IMR-90 (cell line): ENCODE measurements around the gene SMAD4. TPM values are rescaled to one million over a fixed set of nuclear protein-coding genes. Genes with fewer than 3 reads are reported as not detected.

Source experiments
- ATAC-seq: fragments of 200-7000 bp; cut with Tn5 transposase; 2 replicates; pipeline ENCODE4 v1.9.1; 2020; ENCODE audit warnings: low read depth, mild to moderate bottlenecking, moderate library complexity
- BruUV-seq: library from RNA; stranded (reverse); fragments of 400-500 nt; replicated peaks from 2 replicates; lab custom pipeline; 2021; lab: Mats Ljungman, UMichigan
- CTCF ChIA-PET: fragments of 300-600 bp; formaldehyde crosslinking; extraction: SDS; loops from one replicate; lab custom pipeline; 2021; ENCODE audit warnings: antibody characterized with exemption; lab: Yijun Ruan, JAX
- POLR2A ChIA-PET: fragments of 300-600 bp; sonication (Branson Sonifier 250); formaldehyde crosslinking; loops from one replicate; lab custom pipeline; 2022; ENCODE audit warnings: antibody characterized with exemption; ENCODE audit not compliant: unreplicated experiment; lab: Charles Lee
- DNase-seq: peaks from one replicate; pipeline ENCODE4 v3.0.0; 2013
- H2AFZ ChIP-seq: replicated peaks from 2 replicates; pipeline ENCODE3; 2013; ENCODE audit warnings: low read length, mild to moderate bottlenecking; ENCODE audit not compliant: poor library complexity
- H2AK5ac ChIP-seq: 2 replicates; pipeline ENCODE4 v1.6.1; 2013; ENCODE audit warnings: low read depth, low read length, inconsistent platforms
- H2AK9ac ChIP-seq: replicated peaks from 2 replicates; pipeline ENCODE3; 2013; ENCODE audit warnings: mild to moderate bottlenecking, low read depth, low read length, moderate library complexity; ENCODE audit not compliant: poor library complexity
- H2BK120ac ChIP-seq: 2 replicates; pipeline ENCODE4 v1.6.1; 2013; ENCODE audit warnings: low read depth, low read length, inconsistent platforms
- H2BK15ac ChIP-seq: 3 replicates; pipeline ENCODE4 v1.6.1; 2013; ENCODE audit warnings: low read depth, low read length, inconsistent platforms
- H2BK20ac ChIP-seq: 2 replicates; pipeline ENCODE4 v1.6.1; 2013; ENCODE audit warnings: low read depth, mild to moderate bottlenecking, inconsistent platforms, low read length, moderate library complexity
- H2BK5ac ChIP-seq: 2 replicates; pipeline ENCODE4 v1.6.1; 2013; ENCODE audit warnings: mild to moderate bottlenecking, low read depth, low read length, inconsistent platforms; ENCODE audit not compliant: poor library complexity, severe bottlenecking
- H3K14ac ChIP-seq: replicated peaks from 2 replicates; pipeline ENCODE4 v1.6.1; 2013; ENCODE audit warnings: low read depth, low read length, inconsistent platforms
- H3K18ac ChIP-seq: 2 replicates; pipeline ENCODE4 v1.6.1; 2013; ENCODE audit warnings: low read depth, low read length, control low read depth
- H3K23ac ChIP-seq: 2 replicates; pipeline ENCODE4 v1.6.1; 2013; ENCODE audit warnings: low read depth, low read length, inconsistent platforms
- H3K27ac ChIP-seq: 2 replicates; pipeline ENCODE4 v1.5.1; 2013; ENCODE audit warnings: mild to moderate bottlenecking, control low read depth, low read length; ENCODE audit not compliant: insufficient read depth
- H3K27me3 ChIP-seq: 2 replicates; pipeline ENCODE4 v1.6.1; 2013; ENCODE audit warnings: low read length; ENCODE audit not compliant: control insufficient read depth, insufficient read depth
- H3K36me3 ChIP-seq: 2 replicates; pipeline ENCODE4 v1.6.1; 2013; ENCODE audit warnings: low read length, mixed read lengths; ENCODE audit not compliant: control insufficient read depth, insufficient read depth
- H3K4ac ChIP-seq: 2 replicates; pipeline ENCODE4 v1.6.1; 2013; ENCODE audit warnings: low read depth, low read length, inconsistent platforms
- H3K4me1 ChIP-seq: 2 replicates; pipeline ENCODE4 v1.6.1; 2013; ENCODE audit warnings: low read length, mixed read lengths; ENCODE audit not compliant: control insufficient read depth, insufficient read depth
- H3K4me2 ChIP-seq: 2 replicates; pipeline ENCODE4 v1.6.1; 2013; ENCODE audit warnings: low read depth, mild to moderate bottlenecking, control low read depth, low read length, moderate library complexity
- H3K4me3 ChIP-seq: 2 replicates; pipeline ENCODE4 v1.5.1; 2013; ENCODE audit warnings: low read depth, mild to moderate bottlenecking, control low read depth, low read length, moderate library complexity; ENCODE audit not compliant: insufficient read depth
- H3K56ac ChIP-seq: 2 replicates; pipeline ENCODE4 v1.6.1; 2013; ENCODE audit warnings: low read length, inconsistent platforms; ENCODE audit not compliant: insufficient read depth; ENCODE audit errors: extremely low read depth
- H3K79me1 ChIP-seq, 2 experiments: 2 replicates each; pipeline ENCODE4 v1.6.1; 2013; ENCODE audit warnings: low read length in 2 of 2, inconsistent platforms in 1 of 2, low read depth in 1 of 2
- H3K9ac ChIP-seq: 2 replicates; pipeline ENCODE4 v1.6.1; 2013; ENCODE audit warnings: low read depth, low read length, control low read depth
- H3K9me1 ChIP-seq: 2 replicates; pipeline ENCODE4 v1.6.1; 2013; ENCODE audit warnings: low read length, inconsistent platforms; ENCODE audit not compliant: insufficient read depth
- H3K9me3 ChIP-seq: 2 replicates; pipeline ENCODE4 v1.6.1; 2013; ENCODE audit warnings: low read length; ENCODE audit not compliant: control insufficient read depth, insufficient read depth
- H4K20me1 ChIP-seq: 2 replicates; pipeline ENCODE4 v1.6.1; 2013; ENCODE audit warnings: low read length, inconsistent platforms; ENCODE audit not compliant: insufficient read depth
- H4K5ac ChIP-seq: 2 replicates; pipeline ENCODE4 v1.6.1; 2013; ENCODE audit warnings: mild to moderate bottlenecking, low read depth, low read length, control low read depth
- H4K8ac ChIP-seq, 2 experiments: 2 replicates each; pipeline ENCODE4 v1.6.1; 2013; ENCODE audit warnings: low read depth in 2 of 2, low read length in 2 of 2, control low read depth in 1 of 2, inconsistent platforms in 1 of 2
- H4K91ac ChIP-seq: 2 replicates; pipeline ENCODE4 v1.6.1; 2013; ENCODE audit warnings: low read depth, low read length, inconsistent platforms; ENCODE audit not compliant: insufficient read depth
- BHLHE40 ChIP-seq: fragments of 150-350 bp; IDR thresholded peaks from 2 replicates; pipeline ENCODE4 v1.6.1; 2016; ENCODE audit warnings: mild to moderate bottlenecking, low read depth, low read length
- CEBPB ChIP-seq: IDR thresholded peaks from 2 replicates; pipeline ENCODE4 v1.6.1; 2012; ENCODE audit warnings: low read depth, low read length, improper control_type of control experiment
- FOS ChIP-seq: fragments of 150-350 bp; IDR thresholded peaks from 2 replicates; pipeline ENCODE4 v1.6.1; 2016; ENCODE audit warnings: low read depth, low read length
- MAFK ChIP-seq: IDR thresholded peaks from 2 replicates; pipeline ENCODE4 v1.6.1; 2012; ENCODE audit warnings: low read depth, low read length, improper control_type of control experiment
- MAZ ChIP-seq: IDR thresholded peaks from 2 replicates; pipeline ENCODE4 v1.6.1; 2012; ENCODE audit warnings: low read depth, mild to moderate bottlenecking, low read length, improper control_type of control experiment, moderate library complexity, borderline replicate concordance
- MXI1 ChIP-seq: IDR thresholded peaks from 2 replicates; pipeline ENCODE4 v1.6.1; 2012; ENCODE audit warnings: low read depth, mild to moderate bottlenecking, low read length, moderate library complexity, borderline replicate concordance
- NFE2L2 ChIP-seq: fragments of 150-350 bp; IDR thresholded peaks from 2 replicates; pipeline ENCODE4 v1.6.1; 2016; ENCODE audit warnings: low read depth, mild to moderate bottlenecking, low read length
- RAD21 ChIP-seq: IDR thresholded peaks from 2 replicates; pipeline ENCODE4 v1.6.1; 2012; ENCODE audit warnings: low read length, improper control_type of control experiment
- SMC3 ChIP-seq: fragments of 150-350 bp; IDR thresholded peaks from 2 replicates; pipeline ENCODE4 v1.6.1; 2016; ENCODE audit warnings: low read depth, mild to moderate bottlenecking, antibody characterized with exemption, low read length, moderate library complexity
- WGBS, 2 experiments: methylation state at CpG; one replicate each; pipeline versions ENCODE4 v1.1.5 to v1.1.7; 2013; ENCODE audit warnings: missing lambda C conversion rate in 2 of 2; ENCODE audit not compliant: insufficient read length in 1 of 2; ENCODE audit errors: extremely low coverage in 2 of 2; 5-methylcytosine and 5-hydroxymethylcytosine counted together
- dilution Hi-C: fragments of 300-500 bp; cut with HindIII; formaldehyde crosslinking; loops from one replicate; pipeline ENCODE4 v1.14.3; 2018; ENCODE audit warnings: low sequenced_read_pairs; ENCODE audit not compliant: unreplicated experiment
- in situ Hi-C: fragments of 300-500 bp; cut with MboI; formaldehyde crosslinking; loops from 3 replicates; pipeline ENCODE4 v1.14.3; 2019; ENCODE audit warnings: low sequenced_read_pairs, inconsistent platforms, mixed read lengths
- intact Hi-C: fragments of 100-400 bp; cut with micrococcal nuclease; formaldehyde crosslinking; loops from 2 replicates; pipeline ENCODE4 v1.10.0; 2022
- polyA plus RNA-seq, 3 experiments: library from polyadenylated mRNA; depleted of rRNA; stranded (reverse); fragments of >200 nt; gene quantifications; 2 replicates each; pipeline ENCODE4 v1.2.3, GENCODE V29; 2012; ENCODE audit warnings: low replicate concordance in 1 of 3
- total RNA-seq: library from RNA; depleted of rRNA; stranded (reverse); fragments of >200 nt; gene quantifications from 2 replicates; pipeline ENCODE4 v1.2.3, GENCODE V29; 2012
- TF ChIP-seq, protein P1 (sequence below): fragments of 150-350 bp; IDR thresholded peaks from 2 replicates; pipeline ENCODE4 v1.6.1; 2017; ENCODE audit warnings: mild to moderate bottlenecking, antibody characterized with exemption, low read length, low read depth
- TF ChIP-seq, protein P2 (sequence below): fragments of 150-350 bp; IDR thresholded peaks from 2 replicates; pipeline ENCODE4 v1.6.1; 2016; ENCODE audit warnings: low read depth, mild to moderate bottlenecking, low read length, moderate library complexity, borderline replicate concordance
- TF ChIP-seq, protein P3 (sequence below): conservative IDR thresholded peaks from 2 replicates; pipeline ENCODE4 v1.5.1; 2012; ENCODE audit warnings: mild to moderate bottlenecking, low read depth, low read length, improper control_type of control experiment

Gene SMAD4
- total and polyA plus RNA-seq, 2 of the 4 experiments (the other 2 are of a cell fraction), result 57.6 to 145 TPM

DNA sequence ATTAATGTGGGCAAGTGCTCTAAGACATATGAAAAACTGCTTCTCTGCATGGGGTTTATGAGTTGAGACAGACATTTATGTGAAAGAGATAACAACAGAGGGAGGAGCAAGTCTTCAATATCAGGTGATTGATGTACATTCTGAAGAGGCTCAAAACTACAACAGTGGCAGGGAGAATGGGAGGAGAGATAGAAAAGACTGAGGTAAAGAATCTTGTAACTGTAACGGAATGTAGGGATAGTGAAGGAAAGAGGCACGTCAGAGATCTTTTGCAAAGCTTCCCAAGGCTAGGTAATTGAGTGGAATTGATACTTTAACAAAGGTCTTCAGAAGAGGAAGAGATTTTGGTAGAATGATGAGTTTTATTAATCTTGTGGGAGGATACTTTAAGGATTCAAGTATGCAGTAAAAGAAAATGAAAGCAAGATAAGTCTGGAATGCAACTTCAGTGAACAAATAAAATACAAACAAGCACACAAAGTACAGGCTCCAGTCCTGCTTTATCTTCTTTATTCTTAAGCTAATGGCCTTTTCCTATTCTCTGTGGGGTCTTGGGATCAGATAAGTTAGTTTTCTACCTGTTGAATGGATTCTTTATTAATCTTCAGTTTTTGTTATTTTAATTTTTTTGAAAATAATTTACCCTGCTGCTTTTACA is 15.0 kb downstream of the SMAD4 start:
- Histone ChIP-seq H2BK5ac (no peak overlapping the region), H2AK5ac (no peak overlapping the region), H3K23ac (no peak overlapping the region; the same call in 1 of the 2 replicates), H3K9me3 (no peaks in the 10 kb centered on the region), H4K5ac (no peak overlapping the region), H2BK120ac (no peak overlapping the region), H3K79me1 (peaks cover 14 to 54% of the 10 kb centered on the region in 2 experiments), H2BK20ac (no peak overlapping the region), H3K18ac (no peak overlapping the region), H4K8ac (no peak overlapping the region), H3K9me1 (peaks cover 3% of the 10 kb centered on the region; the same call in 1 of the 2 replicates), H3K4ac (no peak overlapping the region), H4K91ac (no peak overlapping the region), H3K4me3 (peak overlapping the region; percentile 26; the same call in 1 of the 2 replicates), H3K9ac (no peak overlapping the region), H3K36me3 (peaks cover 6% of the 10 kb centered on the region; the same call in 1 of the 2 replicates), H2BK15ac (no peak overlapping the region), H2AK9ac (no peak overlapping the region), H3K27ac (no peak overlapping the region), H2AFZ (no peak overlapping the region), H4K20me1 (peaks cover 61% of the 10 kb centered on the region), H3K14ac (no peak overlapping the region; the same call in 1 of the 2 replicates), H3K4me2 (peak overlapping the region; percentile 96), H3K27me3 (no peaks in the 10 kb centered on the region), H3K4me1 (no peaks in the 10 kb centered on the region), H3K56ac (no peak overlapping the region)
- BruUV-seq, result no TSS peak
- 21% methylated on average over 2 of the region's 2 CpGs; no CpG with 5 or more reads in 1 of the 2 experiments for WGBS, 2 experiments
- dilution Hi-C loops (no loop called here), in situ Hi-C loops (loop anchor here (10.0 to 25.0 kb wide), 2 partner anchors 230 to 758 kb away; partner anchors contain the start of genes CXXC1 and MBD1), intact Hi-C loops (no loop called here)
- ATAC-seq (peak; percentile 72), DNase-seq (no peak)
- ChIA-PET CTCF (no interaction called here), POLR2A (no interaction called here)
- TF ChIP-seq, protein P1, sequence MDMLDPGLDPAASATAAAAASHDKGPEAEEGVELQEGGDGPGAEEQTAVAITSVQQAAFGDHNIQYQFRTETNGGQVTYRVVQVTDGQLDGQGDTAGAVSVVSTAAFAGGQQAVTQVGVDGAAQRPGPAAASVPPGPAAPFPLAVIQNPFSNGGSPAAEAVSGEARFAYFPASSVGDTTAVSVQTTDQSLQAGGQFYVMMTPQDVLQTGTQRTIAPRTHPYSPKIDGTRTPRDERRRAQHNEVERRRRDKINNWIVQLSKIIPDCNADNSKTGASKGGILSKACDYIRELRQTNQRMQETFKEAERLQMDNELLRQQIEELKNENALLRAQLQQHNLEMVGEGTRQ, result no peak
- TF ChIP-seq, protein P2, sequence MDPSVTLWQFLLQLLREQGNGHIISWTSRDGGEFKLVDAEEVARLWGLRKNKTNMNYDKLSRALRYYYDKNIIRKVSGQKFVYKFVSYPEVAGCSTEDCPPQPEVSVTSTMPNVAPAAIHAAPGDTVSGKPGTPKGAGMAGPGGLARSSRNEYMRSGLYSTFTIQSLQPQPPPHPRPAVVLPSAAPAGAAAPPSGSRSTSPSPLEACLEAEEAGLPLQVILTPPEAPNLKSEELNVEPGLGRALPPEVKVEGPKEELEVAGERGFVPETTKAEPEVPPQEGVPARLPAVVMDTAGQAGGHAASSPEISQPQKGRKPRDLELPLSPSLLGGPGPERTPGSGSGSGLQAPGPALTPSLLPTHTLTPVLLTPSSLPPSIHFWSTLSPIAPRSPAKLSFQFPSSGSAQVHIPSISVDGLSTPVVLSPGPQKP, result no peak
- TF ChIP-seq RAD21, result no peak
- no peak for TF ChIP-seq NFE2L2
- TF ChIP-seq CEBPB, result no peak
- TF ChIP-seq MXI1, result no peak
- TF ChIP-seq MAFK, result no peak
- no peak for TF ChIP-seq FOS
- no peak for TF ChIP-seq MAZ
- TF ChIP-seq, protein P3, sequence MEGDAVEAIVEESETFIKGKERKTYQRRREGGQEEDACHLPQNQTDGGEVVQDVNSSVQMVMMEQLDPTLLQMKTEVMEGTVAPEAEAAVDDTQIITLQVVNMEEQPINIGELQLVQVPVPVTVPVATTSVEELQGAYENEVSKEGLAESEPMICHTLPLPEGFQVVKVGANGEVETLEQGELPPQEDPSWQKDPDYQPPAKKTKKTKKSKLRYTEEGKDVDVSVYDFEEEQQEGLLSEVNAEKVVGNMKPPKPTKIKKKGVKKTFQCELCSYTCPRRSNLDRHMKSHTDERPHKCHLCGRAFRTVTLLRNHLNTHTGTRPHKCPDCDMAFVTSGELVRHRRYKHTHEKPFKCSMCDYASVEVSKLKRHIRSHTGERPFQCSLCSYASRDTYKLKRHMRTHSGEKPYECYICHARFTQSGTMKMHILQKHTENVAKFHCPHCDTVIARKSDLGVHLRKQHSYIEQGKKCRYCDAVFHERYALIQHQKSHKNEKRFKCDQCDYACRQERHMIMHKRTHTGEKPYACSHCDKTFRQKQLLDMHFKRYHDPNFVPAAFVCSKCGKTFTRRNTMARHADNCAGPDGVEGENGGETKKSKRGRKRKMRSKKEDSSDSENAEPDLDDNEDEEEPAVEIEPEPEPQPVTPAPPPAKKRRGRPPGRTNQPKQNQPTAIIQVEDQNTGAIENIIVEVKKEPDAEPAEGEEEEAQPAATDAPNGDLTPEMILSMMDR, result no peak
- TF ChIP-seq SMC3, result no peak
- no peak for TF ChIP-seq BHLHE40
